Gastroesophageal sphincter (tissue), 3 donors: Measurements from ENCODE around the gene SPATA45.

Experiments used
- EP300 ChIP-seq: sonication (generic); formaldehyde crosslinking; IDR thresholded peaks from one replicate; pipeline ENCODE4 v1.6.1; 2017; ENCODE audit warnings: antibody characterized with exemption, mild to moderate bottlenecking
- TF ChIP-seq, protein P1 (sequence below), 4 experiments: fragments of 200-600 bp in 2 of 4; fragments of 450-650 bp in 2 of 4; sonication (generic) in 1 of 4; IDR thresholded peaks; one replicate each; pipeline ENCODE4 v1.5.1; 2017 to 2019; ENCODE audit warnings: antibody characterized with exemption in 4 of 4, mild to moderate bottlenecking in 2 of 4, moderate library complexity in 2 of 4

DNA sequence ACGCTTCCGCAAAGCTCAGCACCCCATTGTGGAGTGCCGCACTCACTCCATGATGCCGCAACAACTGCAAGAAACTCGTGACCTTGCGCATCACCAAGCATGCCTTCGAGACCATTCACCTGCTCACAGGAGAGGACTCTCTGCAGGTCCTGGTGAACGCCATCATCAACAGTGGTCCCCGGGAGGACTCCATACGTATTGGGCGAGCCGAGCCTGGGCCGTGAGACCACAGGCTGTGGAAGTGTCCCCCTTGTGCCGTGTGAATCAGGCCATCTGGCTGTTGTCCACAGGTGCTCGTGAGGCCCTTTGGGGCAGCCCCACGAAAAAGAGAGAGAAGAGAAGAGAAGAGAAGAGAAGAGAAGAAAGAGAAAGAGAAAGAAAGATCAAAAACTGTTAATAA is 23.2 kb downstream of the SPATA45 start:
- TF ChIP-seq, protein P1, sequence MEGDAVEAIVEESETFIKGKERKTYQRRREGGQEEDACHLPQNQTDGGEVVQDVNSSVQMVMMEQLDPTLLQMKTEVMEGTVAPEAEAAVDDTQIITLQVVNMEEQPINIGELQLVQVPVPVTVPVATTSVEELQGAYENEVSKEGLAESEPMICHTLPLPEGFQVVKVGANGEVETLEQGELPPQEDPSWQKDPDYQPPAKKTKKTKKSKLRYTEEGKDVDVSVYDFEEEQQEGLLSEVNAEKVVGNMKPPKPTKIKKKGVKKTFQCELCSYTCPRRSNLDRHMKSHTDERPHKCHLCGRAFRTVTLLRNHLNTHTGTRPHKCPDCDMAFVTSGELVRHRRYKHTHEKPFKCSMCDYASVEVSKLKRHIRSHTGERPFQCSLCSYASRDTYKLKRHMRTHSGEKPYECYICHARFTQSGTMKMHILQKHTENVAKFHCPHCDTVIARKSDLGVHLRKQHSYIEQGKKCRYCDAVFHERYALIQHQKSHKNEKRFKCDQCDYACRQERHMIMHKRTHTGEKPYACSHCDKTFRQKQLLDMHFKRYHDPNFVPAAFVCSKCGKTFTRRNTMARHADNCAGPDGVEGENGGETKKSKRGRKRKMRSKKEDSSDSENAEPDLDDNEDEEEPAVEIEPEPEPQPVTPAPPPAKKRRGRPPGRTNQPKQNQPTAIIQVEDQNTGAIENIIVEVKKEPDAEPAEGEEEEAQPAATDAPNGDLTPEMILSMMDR (IDR thresholded peaks at IDR 0.05) = no peak
- no peak for TF ChIP-seq EP300
